ENCODE data around the gene RNASEH2C.
"Not testable (repeated sequence)": the region's sequence is repeated elsewhere in the genome, so short reads cannot be mapped to it uniquely, and the experiment has no call there.

Gene RNASEH2C

DNA sequence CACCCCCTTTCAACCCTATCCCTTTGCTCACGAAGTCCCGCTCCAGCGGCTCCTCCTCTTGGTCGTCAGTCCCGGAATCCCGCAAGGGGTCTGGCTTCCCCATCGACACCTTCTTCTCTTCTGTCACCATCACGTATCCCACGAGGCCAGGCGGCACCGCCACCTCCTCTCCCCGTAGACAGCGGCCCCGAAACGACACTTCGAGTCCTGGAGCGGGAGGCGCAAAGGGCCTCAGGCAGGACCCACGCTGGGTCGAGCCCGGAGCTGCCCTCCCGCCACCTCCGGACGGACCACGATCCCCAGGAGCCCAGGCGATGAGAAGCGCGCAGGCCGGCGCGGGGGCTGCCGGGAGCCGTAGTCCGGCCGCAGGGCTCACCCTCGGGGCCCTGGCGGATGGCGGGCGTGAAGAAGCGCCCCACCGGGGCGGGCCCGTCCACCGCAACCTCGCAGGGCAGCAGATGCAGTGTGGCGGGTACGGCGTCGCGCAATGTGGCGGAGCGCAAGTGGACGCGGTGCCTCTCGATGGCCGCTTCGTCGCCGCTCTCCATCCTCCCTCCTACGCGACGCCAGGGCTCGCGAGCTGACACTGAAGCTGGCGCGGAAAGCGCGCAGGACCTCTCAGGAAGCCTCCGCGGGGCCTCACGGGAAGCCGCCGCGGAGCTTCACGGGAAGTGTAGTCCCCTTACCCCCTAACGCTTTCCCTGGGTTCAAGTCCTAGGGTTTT lies at the start of gene RNASEH2C:
TSS of gene RNASEH2C (minus strand) at position 588 of the 724 bp plus-strand sequence. CDS start at position 548, 40 bp downstream.
- peak; percentile 89 for DNase-seq

DNA sequence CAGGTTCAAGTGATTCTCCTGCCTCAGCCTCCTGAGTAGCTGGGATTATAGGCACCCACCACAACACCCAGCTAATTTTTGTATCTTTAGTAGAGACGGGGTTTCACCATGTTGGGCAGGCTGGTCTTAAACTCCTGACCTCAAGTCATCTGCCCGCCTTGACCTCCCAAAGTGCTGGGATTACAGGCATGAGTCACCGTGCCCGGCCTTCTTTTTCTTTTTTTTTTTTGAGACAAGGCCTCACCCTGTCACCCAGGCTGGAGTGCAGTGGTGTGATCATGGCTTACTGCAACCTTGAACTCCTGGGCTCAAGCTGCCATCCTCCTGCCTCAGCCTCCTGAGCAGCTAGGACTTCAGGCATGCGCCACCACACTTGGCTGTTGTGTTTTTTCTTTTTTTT lies 47.2 kb upstream of the RNASEH2C start:
- DNase-seq: not testable (repeated sequence)

DNA sequence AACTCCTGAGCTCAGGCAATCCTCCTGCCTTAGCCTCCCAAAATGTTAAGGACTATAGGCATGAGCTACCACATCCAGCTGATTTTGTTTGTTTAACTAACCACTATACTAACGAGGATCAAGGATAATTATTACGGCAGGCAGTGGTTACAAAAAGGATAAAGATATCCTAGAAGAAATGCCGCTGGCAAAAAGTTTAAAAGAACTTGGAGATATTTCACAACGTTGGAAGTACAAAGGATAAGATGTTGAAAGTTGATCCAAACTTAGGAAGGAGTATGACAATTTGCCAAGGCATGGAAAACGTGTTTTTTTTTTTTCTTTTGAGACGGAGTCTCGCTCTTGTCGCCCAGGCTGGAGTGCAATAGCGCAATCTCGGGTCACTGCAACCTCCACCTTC lies 46.8 kb upstream of the RNASEH2C start:
- no peak for DNase-seq

GRCh38 chr11:65766535-65766934 lies 45.9 kb upstream of the RNASEH2C start:
- DNase-seq: no peak

DNA sequence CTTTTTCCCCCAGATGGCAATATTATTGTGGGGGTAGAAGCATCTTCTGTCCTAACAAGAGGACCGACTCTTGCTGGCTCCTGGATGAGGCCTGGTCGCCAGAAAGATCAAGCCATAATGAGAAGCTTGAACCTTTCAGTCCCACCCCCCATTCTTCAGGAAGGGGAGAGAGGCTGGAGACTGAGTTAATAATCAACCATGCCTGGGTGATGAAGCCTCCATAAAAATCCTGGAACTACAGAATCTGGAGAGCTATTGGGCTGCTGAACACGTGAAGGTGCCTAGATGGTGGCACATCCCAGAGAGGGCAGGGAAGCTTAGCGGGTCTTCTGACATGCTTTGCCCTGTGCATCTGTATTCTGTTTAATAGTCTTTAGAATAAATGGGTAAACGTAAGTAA lies 43.8 kb upstream of the RNASEH2C start:
- DNase-seq: no peak

GRCh38 chr11:65762816-65763215 lies 42.2 kb upstream of the RNASEH2C start:
- DNase-seq: not testable (repeated sequence)

- not testable (repeated sequence) for DNase-seq
Measured at GRCh38 chr11:65762169-65762568, 41.6 kb upstream of the RNASEH2C start.

GRCh38 chr11:65745049-65745448 lies 24.5 kb upstream of the RNASEH2C start:
- DNase-seq: no peak

- DNase-seq: no peak
Measured at GRCh38 chr11:65744699-65745042, 24.1 kb upstream of the RNASEH2C start.

DNA sequence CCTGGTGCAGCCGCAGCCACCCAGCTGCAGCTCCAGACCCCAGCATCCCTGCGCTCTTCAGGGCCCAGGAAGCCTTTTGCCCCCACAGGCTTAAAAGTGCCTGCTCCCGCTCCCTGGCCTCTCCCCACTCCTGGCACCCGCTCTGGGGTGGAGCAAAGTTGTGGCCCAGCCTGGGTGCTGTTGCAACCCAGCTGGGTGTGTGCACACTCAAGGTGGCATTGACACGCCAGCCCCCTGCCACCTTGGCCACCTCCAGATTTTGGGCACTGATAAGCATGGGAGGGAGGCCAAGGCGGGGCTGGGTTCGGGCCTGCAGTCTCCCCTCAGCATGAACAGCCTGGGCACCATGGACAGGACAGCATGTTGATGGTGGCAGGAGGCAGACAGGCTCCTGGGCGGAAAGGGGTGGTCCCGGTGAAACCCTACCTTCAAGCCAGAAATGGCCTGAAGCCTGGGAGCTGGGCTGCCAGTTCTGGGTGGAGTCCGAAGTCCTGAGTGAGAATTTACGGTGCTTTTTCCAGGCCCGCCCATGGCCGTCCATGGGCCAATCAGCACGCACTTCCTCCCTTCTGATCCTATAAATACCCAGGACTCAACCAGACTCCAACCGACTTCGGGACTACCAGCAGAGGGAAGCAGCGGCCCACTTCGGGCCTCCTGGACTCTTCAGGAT lies 23.6 kb upstream of the RNASEH2C start:
- DNase-seq: no peak

DNA sequence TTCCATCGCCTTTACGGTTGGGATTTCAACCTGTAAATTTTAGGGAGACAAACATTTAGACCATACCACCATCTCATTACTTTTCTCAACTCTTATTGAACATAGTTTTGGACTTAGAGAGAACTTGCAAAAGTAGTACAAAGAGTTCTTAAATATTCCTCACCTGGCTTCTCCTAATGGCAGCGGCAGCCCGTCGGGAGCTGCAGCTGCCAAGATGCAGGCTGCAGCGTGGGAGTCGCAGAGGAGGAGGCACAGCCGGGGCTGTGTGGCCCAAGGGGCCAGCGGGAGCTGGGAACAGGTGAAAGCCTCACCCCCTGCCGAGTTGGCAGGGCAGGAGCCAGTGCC lies 23.1 kb upstream of the RNASEH2C start:
- DNase-seq: no peak

DNA sequence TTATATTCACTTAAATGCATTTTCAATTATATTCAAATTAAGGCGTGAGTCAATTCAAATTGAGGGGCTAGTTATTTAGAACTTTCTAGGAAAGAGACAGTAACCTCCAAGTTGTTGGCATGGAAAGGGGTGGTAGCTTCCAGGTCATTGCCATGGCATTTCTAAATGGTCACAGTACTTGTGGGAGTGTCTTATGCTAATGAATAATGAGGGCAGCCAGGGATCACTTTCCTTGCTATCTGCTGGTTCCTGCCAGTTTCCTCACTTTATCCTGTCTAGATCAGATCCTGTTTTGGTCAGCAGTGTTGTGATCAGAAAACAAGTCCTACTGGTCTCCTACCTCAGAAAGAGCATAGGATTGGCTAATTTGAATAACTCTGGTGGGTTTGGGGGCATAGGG lies 21.8 kb upstream of the RNASEH2C start:
- DNase-seq: no peak

DNA sequence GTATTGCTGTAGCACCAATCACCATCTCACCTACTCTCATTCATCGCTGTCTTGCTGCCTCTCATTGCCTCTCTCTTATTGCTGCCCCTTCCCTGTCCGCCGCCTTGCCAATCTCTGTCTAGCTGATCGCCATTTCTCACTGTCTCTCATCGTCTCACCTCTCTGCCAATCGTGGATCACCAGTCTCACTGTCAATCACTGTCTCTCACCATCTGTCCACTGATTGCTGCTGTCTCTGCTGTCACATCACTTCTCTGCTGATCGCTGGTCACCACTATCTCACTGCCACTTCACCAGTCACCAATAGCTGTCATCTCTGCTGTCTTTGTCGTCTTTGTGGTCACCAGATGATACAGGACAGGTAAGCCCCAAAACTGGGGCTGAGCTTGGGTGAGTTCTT lies 20.6 kb upstream of the RNASEH2C start:
- DNase-seq: no peak

GRCh38 chr11:65739022-65739421 lies 18.4 kb upstream of the RNASEH2C start:
- DNase-seq: no peak

DNA sequence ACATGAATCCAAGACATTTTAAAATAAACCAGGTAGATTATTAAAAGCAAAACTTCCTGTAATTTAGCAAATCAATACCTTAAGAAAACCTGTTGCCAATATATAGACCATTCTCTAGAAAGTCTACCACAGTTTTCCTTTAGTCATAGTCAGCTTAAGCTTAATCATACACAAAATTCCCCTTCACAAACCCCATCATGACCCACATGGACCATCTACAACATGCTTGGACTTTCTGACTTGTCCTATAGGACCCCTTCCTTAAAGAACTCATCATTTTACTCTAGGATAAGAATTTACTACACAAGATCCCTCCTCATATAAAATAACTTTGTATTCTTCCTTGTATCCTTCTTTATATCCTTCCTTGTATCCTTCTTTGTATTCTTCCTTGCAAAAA lies 16.2 kb upstream of the RNASEH2C start:
- DNase-seq: no peak

DNA sequence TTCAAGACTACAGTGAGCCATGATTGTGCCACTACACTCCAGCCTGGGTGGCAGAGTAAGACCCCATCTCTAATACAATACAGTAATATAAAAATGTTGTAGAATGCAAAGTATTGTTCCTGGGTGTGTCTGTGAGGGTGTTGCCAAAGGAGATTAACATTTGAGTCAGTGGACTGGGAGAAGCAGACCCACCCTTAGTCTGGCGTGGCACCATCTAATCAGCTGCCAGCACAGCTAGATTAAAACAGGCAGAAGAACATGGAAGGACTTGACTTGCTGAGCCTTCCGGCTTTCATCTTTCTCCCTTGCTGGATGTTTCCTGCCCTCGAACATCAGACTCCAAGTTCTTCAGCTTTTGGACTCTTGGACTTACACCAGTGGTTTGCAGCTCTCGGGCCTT lies 14.5 kb upstream of the RNASEH2C start:
- DNase-seq: not testable (repeated sequence)

- DNase-seq: no peak
Measured at GRCh38 chr11:65730461-65730860, 9.9 kb upstream of the RNASEH2C start.

DNA sequence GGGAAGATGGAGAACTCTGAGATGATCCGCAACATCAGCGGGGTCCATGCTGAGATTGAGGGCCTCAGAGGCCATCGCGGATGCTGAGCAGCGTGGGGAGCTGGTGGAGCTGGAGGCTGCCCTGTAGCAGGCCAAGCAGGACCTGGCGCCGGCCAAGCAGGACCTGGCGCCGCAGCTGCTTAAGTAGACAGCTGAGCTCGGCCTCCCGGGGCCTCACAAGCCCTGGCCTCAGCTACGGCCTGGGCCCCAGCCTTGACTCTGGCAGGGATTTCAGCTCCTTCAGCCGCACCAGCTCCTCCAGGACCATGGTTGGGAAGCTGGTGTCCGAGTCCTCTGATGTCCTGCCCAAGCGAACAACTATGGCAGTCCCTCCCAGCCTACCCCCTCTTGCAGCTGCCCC lies 7.3 kb upstream of the RNASEH2C start:
- DNase-seq: no peak

- no peak for DNase-seq
Measured at GRCh38 chr11:65726660-65727059, 6.1 kb upstream of the RNASEH2C start.

- no peak for DNase-seq
Measured at GRCh38 chr11:65722261-65722660, 1.7 kb upstream of the RNASEH2C start.

DNA sequence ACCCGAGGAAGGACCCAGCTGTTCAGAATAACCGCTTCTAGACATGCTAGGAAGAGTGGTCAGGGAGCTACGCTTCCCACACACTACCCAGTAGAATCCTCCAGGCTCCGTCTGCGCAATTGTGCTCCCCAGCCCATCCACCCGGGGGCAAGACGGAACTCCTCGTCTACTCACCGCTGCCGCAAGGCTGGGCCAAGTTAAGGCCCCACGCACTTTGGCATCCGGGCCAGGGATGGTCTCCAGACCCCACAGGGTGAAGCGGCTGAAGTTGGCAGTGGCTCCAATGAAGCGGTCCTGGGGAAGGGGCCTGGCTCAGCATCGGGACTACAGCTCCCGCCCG lies 757 bp downstream of the RNASEH2C start:
- no peak for DNase-seq

DNA sequence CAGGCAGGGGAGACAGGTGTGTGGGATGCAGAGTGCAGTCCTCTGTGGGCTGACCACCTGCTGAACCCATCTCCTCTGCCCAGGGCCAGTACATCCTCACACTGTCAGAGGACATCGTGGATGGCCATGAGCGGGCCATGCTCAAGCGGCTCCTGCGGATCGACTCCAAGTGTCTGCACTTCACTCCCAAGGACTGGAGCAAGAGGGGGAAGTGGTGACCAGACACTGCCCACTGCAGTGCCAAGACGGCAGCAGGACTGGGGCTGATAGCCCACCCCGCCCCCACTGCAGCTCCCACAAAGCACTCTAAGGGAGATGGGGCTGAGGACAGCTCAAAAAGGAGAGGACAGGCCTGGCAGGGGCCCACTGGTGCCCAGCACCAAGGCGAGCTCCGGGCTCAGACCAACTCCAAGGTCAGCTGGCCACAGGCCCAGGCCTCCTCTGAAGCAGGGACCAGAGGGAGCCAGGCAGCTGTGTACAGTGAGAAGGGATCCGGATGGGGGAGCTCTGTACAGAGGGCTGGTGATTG lies 1.6 kb downstream of the RNASEH2C start:
- no peak for DNase-seq

- DNase-seq: no peak
Measured at GRCh38 chr11:65718531-65718930, 2.1 kb downstream of the RNASEH2C start.

GRCh38 chr11:65717906-65718305 lies 2.7 kb downstream of the RNASEH2C start:
- DNase-seq: no peak

Measured in femur (tissue), 1 donor.